HepG2 (cell line): ENCODE measurements around the gene SHROOM1. TPM values are rescaled to one million over a fixed set of nuclear protein-coding genes. Genes with fewer than 3 reads are reported as not detected.
A peak's percentile ranks its signal among the peaks of the same experiment; 100 is the strongest.

Source experiments
- ARHGAP35 ChIP-seq: sonication (generic); formaldehyde crosslinking; IDR thresholded peaks from 2 replicates; pipeline ENCODE4 v1.9.0; 2022; ENCODE audit warnings: mild to moderate bottlenecking, inconsistent platforms, moderate library complexity, missing genetic modification reagents, borderline replicate concordance
- GATAD1 ChIP-seq: IDR thresholded peaks from 2 replicates; pipeline ENCODE4 v1.6.1; 2016; ENCODE audit warnings: missing genetic modification reagents, missing compliant biosample characterization
- KMT2B ChIP-seq: IDR thresholded peaks from 2 replicates; pipeline ENCODE4 v1.6.1; 2016; ENCODE audit warnings: missing genetic modification reagents, missing compliant biosample characterization
- LCORL ChIP-seq, 2 experiments: fragments of 450-650 bp in 1 of 2; sonication (generic) in 1 of 2; formaldehyde crosslinking in 1 of 2; IDR thresholded peaks; 2 replicates each; pipeline versions ENCODE4 v1.5.0 to v1.6.1; 2017 to 2020; ENCODE audit warnings: antibody characterized with exemption in 1 of 2, missing genetic modification reagents in 1 of 2
- MAFF ChIP-seq: IDR thresholded peaks from 2 replicates; pipeline ENCODE4 v1.6.1; 2011; ENCODE audit warnings: low read depth, low read length, improper control_type of control experiment
- MED13 ChIP-seq: sonication (generic); formaldehyde crosslinking; IDR thresholded peaks from 2 replicates; pipeline ENCODE4 v1.5.0; 2020; ENCODE audit warnings: missing genetic modification reagents
- MTF2 ChIP-seq: sonication (generic); formaldehyde crosslinking; IDR thresholded peaks from 2 replicates; pipeline ENCODE4 v1.5.0; 2020; ENCODE audit warnings: missing genetic modification reagents, borderline replicate concordance
- PATZ1 ChIP-seq: sonication (generic); formaldehyde crosslinking; IDR thresholded peaks from 2 replicates; pipeline ENCODE4 v1.4.0; 2020; ENCODE audit warnings: missing genetic modification reagents
- PLSCR1 ChIP-seq: sonication (generic); formaldehyde crosslinking; IDR thresholded peaks from 2 replicates; pipeline ENCODE4 v1.5.0; 2020; ENCODE audit warnings: missing genetic modification reagents, mild to moderate bottlenecking, borderline replicate concordance
- RXRB ChIP-seq: IDR thresholded peaks from 2 replicates; pipeline ENCODE4 v1.6.1; 2016; ENCODE audit warnings: borderline replicate concordance, missing genetic modification reagents, missing compliant biosample characterization
- SOX13 ChIP-seq, 3 experiments: fragments of 450-650 bp in 1 of 3; sonication (generic) in 1 of 3; formaldehyde crosslinking in 1 of 3; IDR thresholded peaks in 2 of 3; conservative IDR thresholded peaks in 1 of 3; 2 replicates each; pipeline versions ENCODE4 v1.5.0 to v1.6.1; 2016 to 2020; ENCODE audit warnings: antibody characterized with exemption in 1 of 3, mild to moderate bottlenecking in 1 of 3, missing compliant biosample characterization in 1 of 3, missing genetic modification reagents in 1 of 3, moderate library complexity in 1 of 3
- TCF12 ChIP-seq, 2 experiments: fragments of 450-650 bp in 1 of 2; sonication (generic) in 1 of 2; formaldehyde crosslinking in 1 of 2; IDR thresholded peaks; 2 replicates each; pipeline versions ENCODE4 v1.6.1 to v1.8.0; 2017 to 2022; ENCODE audit warnings: antibody characterized with exemption in 1 of 2, mild to moderate bottlenecking in 1 of 2, missing genetic modification reagents in 1 of 2, moderate library complexity in 1 of 2
- ZHX2 ChIP-seq, 2 experiments: sonication (generic) in 1 of 2; formaldehyde crosslinking in 1 of 2; IDR thresholded peaks; 2 replicates each; pipeline versions ENCODE4 v1.6.1 to v1.9.0; 2014 to 2022; ENCODE audit warnings: antibody characterized with exemption in 1 of 2, borderline replicate concordance in 1 of 2, inconsistent platforms in 1 of 2, low read depth in 1 of 2, missing genetic modification reagents in 1 of 2
- ZNF30 ChIP-seq: sonication (generic); formaldehyde crosslinking; IDR thresholded peaks from 2 replicates; pipeline ENCODE4 v1.5.0; 2020; ENCODE audit warnings: mild to moderate bottlenecking, missing genetic modification reagents
- ZNF670 ChIP-seq: sonication (generic); formaldehyde crosslinking; IDR thresholded peaks from 2 replicates; pipeline ENCODE4 v1.8.0; 2022; ENCODE audit warnings: mild to moderate bottlenecking, missing genetic modification reagents, borderline replicate concordance
- ZNF788 ChIP-seq: sonication (generic); formaldehyde crosslinking; IDR thresholded peaks from 2 replicates; pipeline ENCODE4 v1.5.0; 2020; ENCODE audit warnings: mild to moderate bottlenecking, missing genetic modification reagents, borderline replicate concordance
- polyA plus RNA-seq, 8 experiments: library from polyadenylated mRNA; depleted of rRNA in 3 of 8; stranded (reverse) in 7 of 8; unstranded in 1 of 8; fragments of >200 nt; fragmentation: Illumina TruSeq in 4 of 8; extraction: Trizol in 4 of 8; gene quantifications; 2 replicates each; pipeline versions ENCODE4 v1.2.1 to v1.2.3, GENCODE V29; 2011 to 2016; ENCODE audit warnings: low read depth in 4 of 8, missing spikeins in 1 of 8, mixed read lengths in 1 of 8; ENCODE audit not compliant: insufficient read depth in 1 of 8
- total RNA-seq, 5 experiments: library from RNA; depleted of rRNA; stranded (reverse); fragments of >200 nt; fragmentation: Illumina TruSeq; extraction: Trizol; gene quantifications; 2 replicates each; pipeline ENCODE4 v1.2.3, GENCODE V29; 2016; ENCODE audit warnings: low read depth in 1 of 5
- TF ChIP-seq, protein P1 (sequence below): sonication (generic); formaldehyde crosslinking; IDR thresholded peaks from 2 replicates; pipeline ENCODE4 v1.5.0; 2020; ENCODE audit warnings: missing genetic modification reagents

The SHROOM1 gene
- total and polyA plus RNA-seq, 2 of the 13 experiments (the other 11 are each of a cell fraction or from before 2014, with no cell fraction given): 18.2 to 25.7 TPM

- no peak for TF ChIP-seq TCF12 (IDR thresholded peaks at IDR 0.05)
- TF ChIP-seq TCF12 (CRISPR knock-in tag; IDR thresholded peaks at IDR 0.05): peak; percentile 66; the same call in 1 of the 2 replicates
- TF ChIP-seq ZNF670 (CRISPR knock-in tag): peak; percentile 79; the same call in 1 of the 2 replicates
- TF ChIP-seq ZNF788 (CRISPR knock-in tag): peak; percentile 50; the same call in 1 of the 2 replicates
- 0 out of 2 replicates have a peak, but pooled peaks have one; percentile 75 for TF ChIP-seq ZNF30 (CRISPR knock-in tag)
- TF ChIP-seq PLSCR1 (CRISPR knock-in tag): peak; percentile 63; the same call in 1 of the 2 replicates
- no peak for TF ChIP-seq LCORL (IDR thresholded peaks at IDR 0.05)
- TF ChIP-seq LCORL (CRISPR knock-in tag; IDR thresholded peaks at IDR 0.05): peak; percentile 51; the same call in 1 of the 2 replicates
- TF ChIP-seq KMT2B (CRISPR knock-in tag): peak; percentile 52; the same call in 1 of the 2 replicates
- TF ChIP-seq MAFF: no peak
- no peak for TF ChIP-seq RXRB (CRISPR knock-in tag)
- TF ChIP-seq, protein P1, sequence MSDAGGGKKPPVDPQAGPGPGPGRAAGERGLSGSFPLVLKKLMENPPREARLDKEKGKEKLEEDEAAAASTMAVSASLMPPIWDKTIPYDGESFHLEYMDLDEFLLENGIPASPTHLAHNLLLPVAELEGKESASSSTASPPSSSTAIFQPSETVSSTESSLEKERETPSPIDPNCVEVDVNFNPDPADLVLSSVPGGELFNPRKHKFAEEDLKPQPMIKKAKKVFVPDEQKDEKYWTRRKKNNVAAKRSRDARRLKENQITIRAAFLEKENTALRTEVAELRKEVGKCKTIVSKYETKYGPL: no peak
- no peak for TF ChIP-seq MED13 (CRISPR knock-in tag)
- TF ChIP-seq SOX13 (IDR thresholded peaks at IDR 0.05): no peak
- peak in 1 of 2 experiments; percentile 56; a peak in 2 of 4 replicates for TF ChIP-seq SOX13 (CRISPR knock-in tag; conservative IDR thresholded peaks at IDR 0.05 in 1 of 2, IDR thresholded peaks at IDR 0.05 in 1 of 2)
- TF ChIP-seq ZHX2 (IDR thresholded peaks at IDR 0.05; ENCODE audit: low read depth): peak; percentile 53; the same call in 1 of the 2 replicates
- no peak for TF ChIP-seq ZHX2 (CRISPR knock-in tag; IDR thresholded peaks at IDR 0.05; ENCODE audit: borderline replicate concordance)
- TF ChIP-seq ARHGAP35 (CRISPR knock-in tag): peak; percentile 83; the same call in 1 of the 2 replicates
- peak; percentile 77 for TF ChIP-seq PATZ1
- TF ChIP-seq MTF2: 0 out of 2 replicates have a peak, but pooled peaks have one; percentile 45
- TF ChIP-seq GATAD1: no peak
Measured at GRCh38 chr5:132830436-132831094, at the start of gene SHROOM1 (continued).
